ENCODE results near the gene MTMR3. TPM values are rescaled to one million over a fixed set of nuclear protein-coding genes. Genes with fewer than 3 reads are reported as not detected.

The MTMR3 gene
- polyA plus RNA-seq, 2 of the 4 experiments (the other 2 are of a cell fraction) = 7.4 to 18.8 TPM

GRCh38 chr22:30062259-30062658 is 179.3 kb downstream of the MTMR3 start:
- no peak overlapping the region for H3K4me2 ChIP-seq
- WGBS (ENCODE audit: missing lambda C conversion rate) = 88% methylated on average over 3 of the region's 3 CpGs
- DNase-seq (ENCODE audit: low read depth in 1 of 2, low spot score in 1 of 2) (no peak), ATAC-seq (no peak), FAIRE-seq (no peak)
- no peaks in the 10 kb centered on the region for H3K4me1 ChIP-seq
- no peak overlapping the region for H3K27ac ChIP-seq
- H3K4me3 ChIP-seq = no peak overlapping the region
- H3K9me3 ChIP-seq = peaks cover 9% of the 10 kb centered on the region; the same call in 1 of the 3 replicates
- TF ChIP-seq, protein P1, sequence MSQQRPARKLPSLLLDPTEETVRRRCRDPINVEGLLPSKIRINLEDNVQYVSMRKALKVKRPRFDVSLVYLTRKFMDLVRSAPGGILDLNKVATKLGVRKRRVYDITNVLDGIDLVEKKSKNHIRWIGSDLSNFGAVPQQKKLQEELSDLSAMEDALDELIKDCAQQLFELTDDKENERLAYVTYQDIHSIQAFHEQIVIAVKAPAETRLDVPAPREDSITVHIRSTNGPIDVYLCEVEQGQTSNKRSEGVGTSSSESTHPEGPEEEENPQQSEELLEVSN (IDR thresholded peaks at IDR 0.05; ENCODE audit: borderline replicate concordance, low read depth) = no peak
- TF ChIP-seq HOXB13 (CRISPR knock-in tag; IDR thresholded peaks at IDR 0.05; ENCODE audit: low read depth) = no peak
- TF ChIP-seq, protein P2, sequence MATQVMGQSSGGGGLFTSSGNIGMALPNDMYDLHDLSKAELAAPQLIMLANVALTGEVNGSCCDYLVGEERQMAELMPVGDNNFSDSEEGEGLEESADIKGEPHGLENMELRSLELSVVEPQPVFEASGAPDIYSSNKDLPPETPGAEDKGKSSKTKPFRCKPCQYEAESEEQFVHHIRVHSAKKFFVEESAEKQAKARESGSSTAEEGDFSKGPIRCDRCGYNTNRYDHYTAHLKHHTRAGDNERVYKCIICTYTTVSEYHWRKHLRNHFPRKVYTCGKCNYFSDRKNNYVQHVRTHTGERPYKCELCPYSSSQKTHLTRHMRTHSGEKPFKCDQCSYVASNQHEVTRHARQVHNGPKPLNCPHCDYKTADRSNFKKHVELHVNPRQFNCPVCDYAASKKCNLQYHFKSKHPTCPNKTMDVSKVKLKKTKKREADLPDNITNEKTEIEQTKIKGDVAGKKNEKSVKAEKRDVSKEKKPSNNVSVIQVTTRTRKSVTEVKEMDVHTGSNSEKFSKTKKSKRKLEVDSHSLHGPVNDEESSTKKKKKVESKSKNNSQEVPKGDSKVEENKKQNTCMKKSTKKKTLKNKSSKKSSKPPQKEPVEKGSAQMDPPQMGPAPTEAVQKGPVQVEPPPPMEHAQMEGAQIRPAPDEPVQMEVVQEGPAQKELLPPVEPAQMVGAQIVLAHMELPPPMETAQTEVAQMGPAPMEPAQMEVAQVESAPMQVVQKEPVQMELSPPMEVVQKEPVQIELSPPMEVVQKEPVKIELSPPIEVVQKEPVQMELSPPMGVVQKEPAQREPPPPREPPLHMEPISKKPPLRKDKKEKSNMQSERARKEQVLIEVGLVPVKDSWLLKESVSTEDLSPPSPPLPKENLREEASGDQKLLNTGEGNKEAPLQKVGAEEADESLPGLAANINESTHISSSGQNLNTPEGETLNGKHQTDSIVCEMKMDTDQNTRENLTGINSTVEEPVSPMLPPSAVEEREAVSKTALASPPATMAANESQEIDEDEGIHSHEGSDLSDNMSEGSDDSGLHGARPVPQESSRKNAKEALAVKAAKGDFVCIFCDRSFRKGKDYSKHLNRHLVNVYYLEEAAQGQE (IDR thresholded peaks at IDR 0.05) = no peak
- TF ChIP-seq MAZ (IDR thresholded peaks at IDR 0.05; ENCODE audit: borderline replicate concordance, low read depth, low read length) = no peak
- CTCF ChIA-PET = no interaction called here
- POLR2A ChIA-PET = no interaction called here

DNA sequence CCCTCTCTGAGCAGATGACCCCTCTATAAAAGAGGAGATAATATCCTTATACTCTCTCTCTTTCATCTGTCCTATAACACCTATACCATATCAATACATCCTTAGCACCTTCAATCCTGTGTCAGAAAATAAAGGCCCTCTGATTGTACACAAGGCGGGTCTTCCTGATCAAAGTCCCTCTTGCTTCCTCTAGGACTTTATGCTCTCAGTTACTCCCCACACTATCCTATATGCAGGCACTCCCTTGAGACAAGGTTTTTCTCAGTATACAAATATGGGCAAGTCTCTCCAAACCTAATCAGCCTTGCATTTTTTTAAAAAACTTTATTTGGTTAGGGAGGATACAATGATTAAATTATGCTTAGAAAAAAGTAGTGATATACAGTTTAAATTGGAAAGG is 180.0 kb downstream of the MTMR3 start:
- 88% methylated on average over 1 of the region's 1 CpG for WGBS (ENCODE audit: missing lambda C conversion rate)
- ATAC-seq = no peak
- CTCF ChIA-PET = no interaction called here
- H3K9me3 ChIP-seq = peaks cover 5% of the 10 kb centered on the region; the same call in 1 of the 3 replicates
- H3K4me3 ChIP-seq = no peak overlapping the region
- no peak for DNase-seq (ENCODE audit: low read depth in 1 of 2, low spot score in 1 of 2)
- POLR2A ChIA-PET = no interaction called here
- no peak overlapping the region for H3K4me2 ChIP-seq
- no peak overlapping the region for H3K27ac ChIP-seq
- H3K4me1 ChIP-seq = no peaks in the 10 kb centered on the region
- FAIRE-seq = no peak
- TF ChIP-seq TP53 (CRISPR knock-in tag; IDR thresholded peaks at IDR 0.05) (no peak), HOXB5 (CRISPR knock-in tag; IDR thresholded peaks at IDR 0.05) (no peak), NPAS2 (CRISPR knock-in tag; IDR thresholded peaks at IDR 0.05; ENCODE audit: borderline replicate concordance) (no peak), ZFP36 (IDR thresholded peaks at IDR 0.05; ENCODE audit: borderline replicate concordance, partially characterized antibody) (no peak), FOSB (CRISPR knock-in tag; IDR thresholded peaks at IDR 0.05) (no peak), PHF8 (IDR thresholded peaks at IDR 0.05; ENCODE audit: borderline replicate concordance, low read depth) (no peak), RARB (CRISPR knock-in tag; IDR thresholded peaks at IDR 0.05) (no peak), RCOR1 (IDR thresholded peaks at IDR 0.05; ENCODE audit: low read depth, low read length) (no peak), HEYL (CRISPR knock-in tag; IDR thresholded peaks at IDR 0.05) (no peak), EP300 (IDR thresholded peaks at IDR 0.05) (no peak), NR3C1 (IDR thresholded peaks at IDR 0.05) (no peak)
- TF ChIP-seq, protein P2 (IDR thresholded peaks at IDR 0.05) = no peak
- TF ChIP-seq, protein P3, sequence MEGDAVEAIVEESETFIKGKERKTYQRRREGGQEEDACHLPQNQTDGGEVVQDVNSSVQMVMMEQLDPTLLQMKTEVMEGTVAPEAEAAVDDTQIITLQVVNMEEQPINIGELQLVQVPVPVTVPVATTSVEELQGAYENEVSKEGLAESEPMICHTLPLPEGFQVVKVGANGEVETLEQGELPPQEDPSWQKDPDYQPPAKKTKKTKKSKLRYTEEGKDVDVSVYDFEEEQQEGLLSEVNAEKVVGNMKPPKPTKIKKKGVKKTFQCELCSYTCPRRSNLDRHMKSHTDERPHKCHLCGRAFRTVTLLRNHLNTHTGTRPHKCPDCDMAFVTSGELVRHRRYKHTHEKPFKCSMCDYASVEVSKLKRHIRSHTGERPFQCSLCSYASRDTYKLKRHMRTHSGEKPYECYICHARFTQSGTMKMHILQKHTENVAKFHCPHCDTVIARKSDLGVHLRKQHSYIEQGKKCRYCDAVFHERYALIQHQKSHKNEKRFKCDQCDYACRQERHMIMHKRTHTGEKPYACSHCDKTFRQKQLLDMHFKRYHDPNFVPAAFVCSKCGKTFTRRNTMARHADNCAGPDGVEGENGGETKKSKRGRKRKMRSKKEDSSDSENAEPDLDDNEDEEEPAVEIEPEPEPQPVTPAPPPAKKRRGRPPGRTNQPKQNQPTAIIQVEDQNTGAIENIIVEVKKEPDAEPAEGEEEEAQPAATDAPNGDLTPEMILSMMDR (IDR thresholded peaks at IDR 0.05) = no peak

Data from A549 (cell line).